Parathyroid adenoma (tissue), 2 donors: Measurements from ENCODE around the gene NSDHL.

Source experiments
- H2AFZ ChIP-seq: fragments of 300-600 bp; sonication (generic); one replicate; pipeline ENCODE4 v1.7.0; 2017; ENCODE audit warnings: antibody characterized with exemption, mild to moderate bottlenecking
- H3K27ac ChIP-seq: fragments of 300-600 bp; sonication (generic); one replicate; pipeline ENCODE4 v1.7.0; 2017
- H3K27me3 ChIP-seq: fragments of 300-600 bp; sonication (generic); one replicate; pipeline ENCODE4 v1.7.0; 2017; ENCODE audit warnings: low read length; ENCODE audit not compliant: control insufficient read depth, insufficient read depth
- H3K36me3 ChIP-seq: fragments of 300-600 bp; sonication (generic); one replicate; pipeline ENCODE4 v1.7.0; 2017; ENCODE audit warnings: low read length; ENCODE audit not compliant: control insufficient read depth, insufficient read depth
- H3K4me1 ChIP-seq: fragments of 300-600 bp; sonication (generic); one replicate; pipeline ENCODE4 v1.7.0; 2017; ENCODE audit warnings: control low read depth
- H3K4me2 ChIP-seq: fragments of 300-600 bp; sonication (generic); one replicate; pipeline ENCODE4 v1.7.0; 2017; ENCODE audit warnings: low read length
- H3K4me3 ChIP-seq: fragments of 300-600 bp; sonication (generic); one replicate; pipeline ENCODE4 v1.7.0; 2017; ENCODE audit warnings: low read depth, low read length
- H3K79me2 ChIP-seq: fragments of 300-600 bp; sonication (generic); one replicate; pipeline ENCODE4 v1.7.0; 2017; ENCODE audit warnings: control low read depth
- H3K9ac ChIP-seq: fragments of 300-600 bp; sonication (generic); one replicate; pipeline ENCODE4 v1.7.0; 2017; ENCODE audit warnings: mild to moderate bottlenecking
- H3K9me3 ChIP-seq: fragments of 300-600 bp; sonication (generic); one replicate; pipeline ENCODE4 v1.7.0; 2017; ENCODE audit warnings: low read length; ENCODE audit not compliant: control insufficient read depth
- TF ChIP-seq, protein P1 (sequence below): fragments of 300-600 bp; sonication (generic); IDR thresholded peaks from one replicate; pipeline ENCODE4 v1.7.0; 2017; ENCODE audit warnings: antibody characterized with exemption, mild to moderate bottlenecking
- donor health status: primary hyperparathyroidism.

NSDHL gene

GRCh38 chrX:152850465-152850864, 19.6 kb downstream of the NSDHL start:
- H3K36me3 ChIP-seq, result no peaks in the 10 kb centered on the region
- no peaks in the 10 kb centered on the region for H3K4me1 ChIP-seq
- H3K9ac ChIP-seq, result no peak overlapping the region
- no peak overlapping the region for H3K4me2 ChIP-seq
- TF ChIP-seq, protein P1, sequence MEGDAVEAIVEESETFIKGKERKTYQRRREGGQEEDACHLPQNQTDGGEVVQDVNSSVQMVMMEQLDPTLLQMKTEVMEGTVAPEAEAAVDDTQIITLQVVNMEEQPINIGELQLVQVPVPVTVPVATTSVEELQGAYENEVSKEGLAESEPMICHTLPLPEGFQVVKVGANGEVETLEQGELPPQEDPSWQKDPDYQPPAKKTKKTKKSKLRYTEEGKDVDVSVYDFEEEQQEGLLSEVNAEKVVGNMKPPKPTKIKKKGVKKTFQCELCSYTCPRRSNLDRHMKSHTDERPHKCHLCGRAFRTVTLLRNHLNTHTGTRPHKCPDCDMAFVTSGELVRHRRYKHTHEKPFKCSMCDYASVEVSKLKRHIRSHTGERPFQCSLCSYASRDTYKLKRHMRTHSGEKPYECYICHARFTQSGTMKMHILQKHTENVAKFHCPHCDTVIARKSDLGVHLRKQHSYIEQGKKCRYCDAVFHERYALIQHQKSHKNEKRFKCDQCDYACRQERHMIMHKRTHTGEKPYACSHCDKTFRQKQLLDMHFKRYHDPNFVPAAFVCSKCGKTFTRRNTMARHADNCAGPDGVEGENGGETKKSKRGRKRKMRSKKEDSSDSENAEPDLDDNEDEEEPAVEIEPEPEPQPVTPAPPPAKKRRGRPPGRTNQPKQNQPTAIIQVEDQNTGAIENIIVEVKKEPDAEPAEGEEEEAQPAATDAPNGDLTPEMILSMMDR, result no peak
- no peak overlapping the region for H3K4me3 ChIP-seq
- no peaks in the 10 kb centered on the region for H3K27me3 ChIP-seq
- H3K79me2 ChIP-seq, result no peaks in the 10 kb centered on the region
- no peaks in the 10 kb centered on the region for H3K9me3 ChIP-seq
- no peak overlapping the region for H2AFZ ChIP-seq
- H3K27ac ChIP-seq, result no peak overlapping the region

DNA sequence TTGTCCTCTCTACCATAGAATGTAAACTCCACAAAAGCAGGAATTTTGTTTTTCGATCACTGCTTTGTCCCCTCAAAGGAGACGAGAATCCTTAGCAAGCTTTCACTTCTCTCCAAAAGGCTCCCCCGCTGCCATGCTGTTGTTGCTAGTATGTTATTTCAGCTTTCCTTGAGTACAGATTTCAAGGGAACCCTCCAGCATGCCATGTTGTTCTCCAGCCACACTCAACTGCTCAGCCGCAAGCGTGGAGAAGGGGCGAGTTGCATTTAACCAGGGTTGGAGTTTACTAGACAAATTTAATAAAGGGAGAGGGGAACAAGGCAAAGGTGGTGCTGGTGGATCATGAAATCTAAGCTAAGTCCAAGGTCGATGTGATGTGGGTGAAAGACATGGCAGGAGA, 23.1 kb downstream of the NSDHL start:
- H3K79me2 ChIP-seq, result no peaks in the 10 kb centered on the region
- no peaks in the 10 kb centered on the region for H3K36me3 ChIP-seq
- H3K4me2 ChIP-seq, result no peak overlapping the region
- H3K27ac ChIP-seq, result no peak overlapping the region
- H2AFZ ChIP-seq, result no peak overlapping the region
- no peak overlapping the region for H3K4me3 ChIP-seq
- no peaks in the 10 kb centered on the region for H3K9me3 ChIP-seq
- H3K27me3 ChIP-seq, result no peaks in the 10 kb centered on the region
- no peaks in the 10 kb centered on the region for H3K4me1 ChIP-seq
- no peak overlapping the region for H3K9ac ChIP-seq
- TF ChIP-seq, protein P1, result no peak

GRCh38 chrX:152861116-152861515, 30.3 kb downstream of the NSDHL start:
- Histone ChIP-seq H3K9me3 (no peaks in the 10 kb centered on the region), H3K4me3 (no peak overlapping the region), H3K36me3 (no peaks in the 10 kb centered on the region), H3K27ac (no peak overlapping the region), H3K79me2 (no peaks in the 10 kb centered on the region), H3K9ac (no peak overlapping the region), H3K27me3 (no peaks in the 10 kb centered on the region), H3K4me2 (no peak overlapping the region), H3K4me1 (no peaks in the 10 kb centered on the region), H2AFZ (no peak overlapping the region)
- TF ChIP-seq, protein P1, result no peak

- H3K9me3 ChIP-seq, result no peaks in the 10 kb centered on the region
- H3K79me2 ChIP-seq, result no peaks in the 10 kb centered on the region
- no peak overlapping the region for H3K9ac ChIP-seq
- no peak overlapping the region for H3K4me3 ChIP-seq
- H2AFZ ChIP-seq, result no peak overlapping the region
- H3K27me3 ChIP-seq, result no peaks in the 10 kb centered on the region
- H3K27ac ChIP-seq, result no peak overlapping the region
- TF ChIP-seq, protein P1, result no peak
- H3K4me1 ChIP-seq, result no peaks in the 10 kb centered on the region
- H3K4me2 ChIP-seq, result no peak overlapping the region
- no peaks in the 10 kb centered on the region for H3K36me3 ChIP-seq
Observed at GRCh38 chrX:152861826-152862225, 31.0 kb downstream of the NSDHL start.

DNA sequence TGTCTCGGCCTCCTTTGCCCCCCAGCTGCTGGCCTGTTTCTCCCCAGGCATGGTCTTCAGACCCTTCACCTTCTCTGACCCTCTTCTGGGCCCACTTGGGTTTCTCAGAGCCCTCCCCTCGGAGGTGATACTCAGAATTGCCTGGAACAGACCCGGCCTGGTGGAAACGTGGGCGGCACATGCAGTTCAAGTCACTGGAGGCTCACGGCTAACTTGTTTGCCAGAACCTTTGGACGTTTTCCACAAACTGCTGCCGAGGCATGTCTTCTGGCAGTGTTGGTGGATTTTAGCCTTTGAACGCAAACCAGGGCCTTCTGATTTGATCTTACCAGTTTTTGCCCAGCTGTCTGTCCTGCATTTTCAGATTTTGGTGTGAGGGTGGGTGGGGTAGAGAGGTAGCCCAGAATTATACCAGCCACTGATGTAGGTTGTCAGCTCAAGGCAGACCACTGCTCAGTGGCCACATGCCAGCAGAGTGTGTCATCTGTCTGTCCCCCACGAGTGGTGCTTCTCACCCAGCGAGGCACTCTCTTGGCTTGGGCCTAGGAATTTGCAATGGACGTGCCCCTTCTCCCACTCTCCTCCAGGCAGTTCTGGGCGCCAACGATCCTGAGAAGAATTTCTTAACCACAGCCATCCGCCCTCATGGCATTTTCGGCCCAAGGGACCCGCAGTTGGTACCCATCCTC, 34.5 kb downstream of the NSDHL start:
- no peaks in the 10 kb centered on the region for H3K79me2 ChIP-seq
- H3K4me3 ChIP-seq, result no peak overlapping the region
- no peak overlapping the region for H3K9ac ChIP-seq
- no peak overlapping the region for H2AFZ ChIP-seq
- TF ChIP-seq, protein P1, result no peak
- no peaks in the 10 kb centered on the region for H3K27me3 ChIP-seq
- no peak overlapping the region for H3K4me2 ChIP-seq
- no peaks in the 10 kb centered on the region for H3K9me3 ChIP-seq
- no peaks in the 10 kb centered on the region for H3K4me1 ChIP-seq
- no peaks in the 10 kb centered on the region for H3K36me3 ChIP-seq
- H3K27ac ChIP-seq, result no peak overlapping the region
